Measurements from ENCODE around the gene RSBN1. TPM values are rescaled to one million over a fixed set of nuclear protein-coding genes. Genes with fewer than 3 reads are reported as not detected.

The RSBN1 gene
- total RNA-seq, 1 donor from 2014 or later, result 24.7 TPM

DNA sequence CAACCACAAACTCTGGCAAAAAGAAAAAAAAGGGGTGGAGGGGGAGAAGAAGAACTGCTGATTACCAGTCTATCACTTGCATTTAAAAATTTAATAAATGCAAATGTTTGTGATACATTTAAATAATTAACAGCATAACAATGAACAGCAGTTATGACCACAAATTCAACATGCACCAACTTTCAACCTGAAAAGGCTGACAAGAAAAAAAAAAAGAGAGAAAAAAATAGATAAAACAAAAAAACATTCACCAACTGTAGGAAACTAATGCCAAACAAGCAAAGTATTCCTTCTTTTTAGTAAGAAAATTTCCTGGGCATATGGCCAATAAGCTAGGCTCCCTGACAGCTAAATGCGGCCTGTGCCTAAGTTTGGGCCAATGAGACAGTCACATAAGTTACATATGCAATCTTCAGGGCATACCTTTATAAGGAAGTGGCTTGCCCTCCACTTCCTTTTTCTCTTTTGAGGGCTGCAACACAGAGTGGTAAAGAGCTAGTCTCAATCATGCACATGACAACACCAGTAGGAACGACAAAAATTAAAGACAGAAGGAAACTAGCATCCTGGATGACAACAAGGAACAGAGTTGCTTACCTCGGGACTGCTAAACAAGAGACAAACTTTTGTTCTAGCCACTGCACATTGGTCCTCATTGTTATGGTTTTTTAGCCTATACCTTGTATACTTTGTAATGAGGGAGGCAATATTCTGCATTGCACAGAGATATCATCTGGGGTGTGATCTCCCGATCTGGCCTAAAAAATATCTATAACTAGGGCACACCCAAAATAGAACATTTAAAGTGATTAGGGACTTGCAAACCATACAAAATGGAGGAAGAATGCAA lies 28.8 kb downstream of the RSBN1 start:
- intact Hi-C loops (cut with micrococcal nuclease), result loop anchor here (1.0 kb wide), 4 partner anchors 24 to 146 kb away; partner anchors contain the start of genes DCLRE1B, HIPK1, PHTF1 and RSBN1

- intact Hi-C loops (cut with micrococcal nuclease), result no loop called here
These were observed 29.9 kb downstream of the RSBN1 start for GRCh38 chr1:113782406-113782805.

DNA sequence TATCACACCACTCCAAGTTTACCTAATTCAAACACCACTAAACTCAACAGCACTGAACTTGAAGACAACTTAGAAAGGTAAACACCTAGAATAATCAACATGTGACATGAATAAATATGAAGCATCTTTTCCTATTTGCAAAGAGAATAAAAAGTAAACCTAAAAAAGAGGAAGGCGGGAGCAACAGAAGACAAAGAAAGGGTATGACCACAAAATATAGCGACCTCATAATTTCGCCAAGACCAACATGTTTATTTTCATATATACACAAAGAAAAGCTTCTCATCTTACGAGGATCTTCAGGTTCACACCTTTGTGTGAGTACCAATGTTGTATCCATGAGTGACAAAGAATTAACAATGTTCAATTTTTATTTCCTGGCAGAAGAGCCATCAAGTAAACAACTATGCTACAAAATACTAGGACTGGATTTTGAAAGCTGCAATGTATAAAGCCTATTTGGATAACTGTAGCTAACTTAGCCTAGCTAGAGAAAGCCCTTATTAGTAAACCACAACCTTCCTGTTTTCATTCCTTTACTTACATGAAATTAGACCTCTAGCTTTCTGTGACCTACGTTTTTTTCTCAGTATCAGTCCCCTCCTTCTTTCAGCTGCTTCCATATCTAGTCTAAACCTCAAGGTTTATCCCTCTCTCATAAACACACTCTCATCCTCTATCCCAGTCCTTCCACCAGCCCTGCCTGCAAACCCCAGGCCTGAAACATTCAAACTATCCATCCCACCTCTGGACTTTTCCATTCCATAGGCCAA lies 31.7 kb downstream of the RSBN1 start:
- intact Hi-C loops (cut with micrococcal nuclease), result no loop called here

DNA sequence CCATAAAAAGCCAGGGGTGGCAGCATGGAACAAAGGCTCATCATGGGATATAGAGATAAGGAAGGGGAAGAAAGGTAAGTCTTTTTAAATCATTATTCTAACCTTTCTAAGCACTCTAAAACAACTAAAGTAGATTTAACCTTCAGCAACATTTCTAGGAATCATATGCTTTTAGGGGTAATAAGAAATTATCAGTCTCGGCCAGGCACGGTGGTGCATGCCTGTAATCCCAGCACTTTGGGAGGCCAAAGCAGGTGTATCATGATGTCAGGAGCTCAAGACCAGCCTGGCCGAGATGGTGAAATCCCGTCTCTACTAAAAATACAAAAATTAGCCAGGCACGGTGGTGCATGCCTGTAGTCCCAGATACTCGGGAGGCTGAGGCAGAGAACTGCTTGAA lies 32.7 kb downstream of the RSBN1 start:
- intact Hi-C loops (cut with micrococcal nuclease), result no loop called here

- intact Hi-C loops (cut with micrococcal nuclease), result no loop called here
These were observed 34.7 kb downstream of the RSBN1 start for GRCh38 chr1:113777561-113777960.

GRCh38 chr1:113770031-113770430 lies 42.2 kb downstream of the RSBN1 start:
- intact Hi-C loops (cut with micrococcal nuclease), result no loop called here

DNA sequence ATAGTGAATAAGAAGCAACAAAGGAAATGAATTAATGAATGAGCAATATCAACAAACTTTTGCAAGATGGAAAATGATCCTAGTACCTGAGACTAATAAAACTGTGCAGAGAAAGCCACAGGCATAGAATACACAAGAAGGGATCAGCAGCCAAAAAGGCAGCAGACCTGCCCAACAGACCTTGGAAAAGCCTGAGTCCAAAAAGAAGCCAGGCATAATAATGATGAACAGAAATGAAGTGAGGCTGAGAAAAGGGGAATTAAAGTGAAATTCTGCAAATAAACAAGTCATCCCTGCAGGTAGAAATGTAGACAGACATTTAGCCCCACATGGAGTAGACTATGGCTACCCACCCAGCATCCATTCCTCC lies 42.7 kb downstream of the RSBN1 start:
- intact Hi-C loops (cut with micrococcal nuclease), result no loop called here

DNA sequence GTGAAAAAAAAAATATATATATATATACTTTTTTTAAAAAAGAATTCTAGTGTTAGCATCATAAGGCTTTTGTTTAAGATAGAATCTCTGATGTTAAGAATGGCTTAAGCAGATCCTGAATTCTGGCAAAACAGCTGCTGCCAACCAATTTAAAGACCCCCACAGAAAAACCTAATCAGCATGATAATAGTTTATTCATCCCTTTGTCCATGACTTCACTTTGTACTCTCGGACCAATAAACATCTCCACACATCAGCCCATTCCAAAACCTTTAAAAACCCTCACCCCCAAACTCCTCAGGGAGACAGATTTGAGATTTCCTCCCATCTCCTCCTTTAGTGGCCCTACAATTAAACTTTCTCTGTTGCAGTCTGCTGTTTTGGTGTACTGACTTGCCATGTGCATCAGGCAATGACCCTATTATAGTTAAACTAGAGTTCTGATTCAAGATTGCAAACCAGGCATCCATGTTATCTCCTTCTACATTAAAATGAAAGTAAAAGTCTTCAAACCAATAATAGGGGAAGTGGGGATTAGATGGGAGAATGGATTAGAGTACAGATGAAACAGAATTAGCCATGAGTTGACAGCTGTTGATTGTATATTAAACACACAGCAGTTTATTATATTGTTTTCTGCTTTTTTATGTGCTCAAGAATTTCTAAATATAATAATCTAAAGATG lies 43.2 kb downstream of the RSBN1 start:
- intact Hi-C loops (cut with micrococcal nuclease), result no loop called here

DNA sequence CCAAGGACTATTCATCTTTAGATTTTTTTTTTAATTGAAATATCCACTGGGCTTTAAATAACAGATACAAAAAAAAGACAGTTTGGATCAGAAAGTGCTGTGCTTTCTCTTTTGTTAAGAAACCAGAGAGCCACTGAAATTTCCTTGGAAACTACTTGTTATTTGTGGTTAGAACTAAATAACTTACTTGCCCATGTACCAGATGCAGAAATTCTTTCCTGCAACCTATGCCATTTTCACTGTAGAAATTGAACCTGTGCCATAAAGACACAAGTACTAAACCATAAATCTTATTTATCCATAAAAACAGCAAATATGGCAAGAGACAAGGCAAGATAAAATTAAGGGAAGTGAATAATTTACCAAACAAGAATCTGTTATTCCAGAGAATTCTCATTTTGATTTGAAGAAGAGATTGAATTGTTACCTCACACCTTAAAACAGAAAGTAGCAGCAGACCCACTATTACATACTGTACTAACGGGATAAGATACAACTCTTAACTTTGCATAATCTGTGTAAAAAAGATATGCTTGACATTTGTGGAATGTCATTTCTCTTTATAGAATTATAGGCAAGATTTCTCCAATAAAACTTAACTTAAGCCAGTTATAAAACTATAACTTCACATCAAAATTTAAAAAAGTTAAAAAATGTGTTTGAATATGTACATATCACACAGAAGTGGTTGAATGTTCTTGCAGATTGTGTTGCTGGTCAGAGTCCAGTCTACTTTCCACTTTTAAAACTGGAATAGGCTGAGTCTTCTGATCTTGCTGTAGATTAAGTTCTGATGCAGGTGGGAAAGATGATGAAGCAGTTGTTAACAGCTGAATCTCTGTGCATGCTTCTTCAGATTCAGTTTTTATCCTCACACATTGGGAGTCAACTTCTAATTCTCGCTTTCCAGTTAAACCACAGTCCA lies 46.7 kb downstream of the RSBN1 start:
- intact Hi-C loops (cut with micrococcal nuclease), result no loop called here

DNA sequence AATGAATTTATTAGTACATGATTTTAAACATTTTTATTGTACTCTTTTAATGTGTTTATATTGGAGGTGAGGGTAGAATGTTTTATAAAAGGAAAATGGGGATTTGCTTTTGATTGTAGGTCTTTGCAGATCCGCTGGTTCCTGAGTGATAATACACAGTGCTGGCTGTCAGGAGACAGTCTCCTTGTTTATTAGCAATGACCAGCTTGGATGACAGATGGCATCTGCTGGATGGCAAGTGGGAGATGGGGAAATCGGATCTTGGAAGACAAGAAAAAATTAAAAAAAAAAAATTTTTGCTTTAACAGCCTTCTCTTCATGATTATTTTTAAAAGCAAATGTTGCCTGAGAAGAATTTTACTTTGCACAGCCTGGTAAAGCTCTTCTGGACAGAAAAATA lies 48.6 kb downstream of the RSBN1 start:
- intact Hi-C loops (cut with micrococcal nuclease), result no loop called here

DNA sequence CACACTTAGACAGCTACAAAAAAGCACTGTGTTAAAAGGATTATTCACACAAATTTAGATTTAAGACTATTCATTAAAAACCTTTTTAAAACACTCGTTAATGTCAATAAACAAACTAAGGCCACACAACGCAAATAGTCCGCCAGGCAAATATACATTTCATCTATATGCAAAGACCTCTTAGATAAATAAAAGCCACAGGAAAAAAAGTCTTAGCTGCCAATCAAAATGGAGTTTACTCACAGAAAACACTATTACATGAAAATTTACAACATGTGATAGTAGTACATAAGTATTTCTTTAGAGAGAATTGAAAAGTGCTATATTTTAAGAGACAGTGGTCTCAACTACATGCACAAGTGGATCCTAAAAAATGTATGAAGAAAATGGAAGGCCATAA lies 50.3 kb downstream of the RSBN1 start:
- intact Hi-C loops (cut with micrococcal nuclease), result no loop called here

DNA sequence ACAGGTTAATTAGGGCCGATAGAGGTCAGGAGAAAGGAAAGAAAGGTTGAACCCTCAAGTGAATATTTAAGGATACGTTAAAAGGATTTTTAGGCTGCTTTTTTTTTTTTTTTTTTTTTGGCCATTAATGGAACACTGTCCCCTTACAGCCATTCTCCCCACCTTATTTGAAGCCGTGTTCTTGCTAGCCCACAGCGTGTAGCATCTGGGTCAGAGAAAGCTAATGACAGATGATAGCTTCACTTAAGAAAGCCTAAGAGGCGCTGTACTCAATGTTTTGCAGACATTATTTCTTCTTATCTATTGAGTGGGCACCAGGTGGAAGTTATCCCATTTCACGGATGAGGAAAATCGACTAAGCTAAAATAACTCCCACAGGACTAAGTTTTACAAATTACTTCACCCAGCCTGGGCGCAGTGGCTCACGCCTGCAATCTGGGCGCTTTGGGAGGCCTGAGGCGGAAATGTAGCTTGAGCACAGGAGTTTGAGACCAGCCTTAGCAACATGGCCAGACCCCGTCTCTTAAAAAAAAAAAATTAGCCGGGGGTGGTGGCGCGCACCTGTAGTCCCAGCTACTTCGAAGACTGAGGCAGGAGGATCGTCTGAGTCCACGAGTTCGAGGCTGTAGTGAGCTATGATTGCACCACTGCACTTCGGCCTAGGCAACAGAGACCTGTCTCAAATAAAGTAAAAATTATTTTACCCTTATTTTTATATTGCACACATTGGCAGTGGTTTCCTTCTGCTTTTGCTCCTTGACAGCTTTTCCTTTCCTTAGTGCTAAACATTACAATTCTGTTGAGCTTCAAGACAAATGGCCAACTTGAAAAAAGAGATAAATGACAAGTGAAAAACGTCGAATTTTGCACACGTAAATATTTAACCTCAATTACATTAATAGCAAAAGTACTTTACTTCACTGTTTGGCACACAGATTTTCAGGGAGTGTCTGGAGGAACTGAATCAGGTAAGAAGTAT lies 51.9 kb downstream of the RSBN1 start:
- intact Hi-C loops (cut with micrococcal nuclease), result no loop called here

GRCh38 chr1:113759333-113760101 lies 52.8 kb downstream of the RSBN1 start, which contains the start of gene PHTF1:
PHTF1 (minus strand) TSS chr1:113759486; CDS start chr1:113758703, 783 bp downstream.
- intact Hi-C loops (cut with micrococcal nuclease), result loop anchor here (1.0 to 10.0 kb wide), 6 partner anchors 24 to 1042 kb away; partner anchors contain the start of genes AP4B1, DCLRE1B, MAGI3 and PPM1J

- intact Hi-C loops (cut with micrococcal nuclease), result loop anchor here (1.0 to 10.0 kb wide), 6 partner anchors 25 to 1041 kb away; partner anchors contain the start of genes AP4B1, DCLRE1B, MAGI3 and PPM1J
These were observed 53.5 kb downstream of the RSBN1 start for GRCh38 chr1:113758631-113759332.

DNA sequence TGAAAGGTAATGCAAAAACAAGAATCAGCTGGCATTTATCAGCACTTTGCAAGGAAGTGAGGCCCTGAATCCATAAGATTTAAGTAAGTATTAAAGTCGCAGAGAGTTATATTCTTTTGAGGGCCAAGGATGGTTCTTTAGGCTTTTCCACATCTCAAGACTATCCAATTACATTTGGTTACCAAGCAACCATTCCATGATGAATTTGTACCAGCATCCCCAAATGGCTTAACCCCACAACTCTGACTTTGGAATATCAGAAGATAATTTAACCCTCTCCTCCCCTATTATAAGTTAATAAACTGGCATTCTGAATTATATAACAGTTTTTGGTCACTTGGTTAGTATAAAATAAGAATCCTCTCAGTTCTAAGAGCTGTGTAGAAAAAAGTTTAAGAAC lies 55.8 kb downstream of the RSBN1 start:
- intact Hi-C loops (cut with micrococcal nuclease), result loop anchor here (5.0 to 10.0 kb wide), 2 partner anchors 802 to 1039 kb away; partner anchors contain the start of genes PPM1J and SLC16A1

- intact Hi-C loops (cut with micrococcal nuclease), result loop anchor here (10.0 kb wide), 1 partner anchor 799 kb away; the partner anchor contains the start of gene SLC16A1
These were observed 58.9 kb downstream of the RSBN1 start for GRCh38 chr1:113753333-113753732.

GRCh38 chr1:113751516-113751915 lies 60.8 kb downstream of the RSBN1 start:
- intact Hi-C loops (cut with micrococcal nuclease), result loop anchor here (10.0 kb wide), 1 partner anchor 797 kb away; the partner anchor contains the start of gene SLC16A1

All from T-helper 2 cell treated with Interferon-gamma antibody and Interleukin-4, amounts not matched to agents 100 ng/mL and 5 ng/mL, for 36 hours (primary cell).